HepG2 (cell line): ENCODE results near the gene OPN1SW. TPM values are rescaled to one million over a fixed set of nuclear protein-coding genes. Genes with fewer than 3 reads are reported as not detected.

Experiments used
- ATAC-seq: fragments of 200-7000 bp; cut with Tn5 transposase; 3 replicates; pipeline ENCODE4 v1.9.1; 2020; ENCODE audit warnings: mild to moderate bottlenecking, moderate library complexity
- BruUV-seq: library from RNA; stranded (reverse); fragments of 400-500 nt; replicated peaks from 2 replicates; lab custom pipeline; 2021; lab: Mats Ljungman, UMichigan
- CTCF ChIA-PET: fragments of 300-600 bp; formaldehyde crosslinking; extraction: SDS; loops from one replicate; lab custom pipeline; 2021; ENCODE audit warnings: low total read pairs, inconsistent platforms, low intra/inter-chr PET ratio; lab: Yijun Ruan, JAX
- POLR2A ChIA-PET: fragments of 350-600 bp; sonication (Branson Sonifier 250); formaldehyde crosslinking; loops from one replicate; lab custom pipeline; 2020; ENCODE audit warnings: antibody characterized with exemption, inconsistent platforms; lab: Yijun Ruan, JAX
- DNase-seq: peaks from one replicate; pipeline ENCODE4 v3.0.0-alpha.2; 2015; ENCODE audit warnings: low spot score
- FAIRE-seq: peaks from 3 replicates; lab custom pipeline; 2011; peaks lifted over from hg19 to GRCh38; lab: Jason Lieb, UNC
- H2AFZ ChIP-seq: one replicate; pipeline ENCODE4 v1.6.1; 2011; ENCODE audit warnings: low read length, inconsistent platforms
- H3K27ac ChIP-seq: fragments of 300-600 bp; 3 replicates; pipeline ENCODE4 v1.8.0; 2011; ENCODE audit warnings: mixed run types, mild to moderate bottlenecking, mixed read lengths, low read length, inconsistent platforms; ENCODE audit not compliant: insufficient read depth; ENCODE audit errors: extremely low read length
- H3K27me3 ChIP-seq, 2 experiments: fragments of 200-600 bp in 1 of 2; 2 replicates in 1 of 2; 3 replicates in 1 of 2; pipeline versions ENCODE4 v1.6.0 to v1.8.0; 2011; ENCODE audit warnings: low read length in 2 of 2, mild to moderate bottlenecking in 2 of 2, moderate library complexity in 2 of 2, inconsistent platforms in 1 of 2; ENCODE audit not compliant: insufficient read depth in 2 of 2, control insufficient read depth in 1 of 2
- H3K36me3 ChIP-seq, 2 experiments: fragments of 200-600 bp in 1 of 2; replicated peaks in 1 of 2; 2 replicates in 1 of 2; 3 replicates in 1 of 2; pipeline versions ENCODE4 v1.5.1 to v1.8.0; 2011; ENCODE audit warnings: low read length in 2 of 2, inconsistent platforms in 1 of 2; ENCODE audit not compliant: insufficient read depth in 2 of 2, control insufficient read depth in 1 of 2
- H3K4me1 ChIP-seq: 2 replicates; pipeline ENCODE4 v1.5.1; 2012; ENCODE audit warnings: low read length, inconsistent platforms; ENCODE audit not compliant: insufficient read depth
- H3K4me2 ChIP-seq: 2 replicates; pipeline ENCODE4 v1.6.0; 2011; ENCODE audit warnings: low read depth, low read length, inconsistent platforms
- H3K4me3 ChIP-seq, 3 experiments: fragments of 200-600 bp in 1 of 3; sonication (generic), shearing (Covaris generic) in 1 of 3; replicated peaks in 1 of 3; 2 replicates each; pipeline ENCODE4 v1.5.1; 2011 to 2016; ENCODE audit warnings: low read length in 3 of 3, inconsistent platforms in 2 of 3, low read depth in 2 of 3, mild to moderate bottlenecking in 2 of 3, control low read depth in 1 of 3, mixed read lengths in 1 of 3; ENCODE audit not compliant: insufficient read depth in 1 of 3
- H3K79me2 ChIP-seq: one replicate; pipeline ENCODE4 v1.6.1; 2011; ENCODE audit warnings: low read length, inconsistent platforms; ENCODE audit not compliant: insufficient read depth
- H3K9ac ChIP-seq: 2 replicates; pipeline ENCODE4 v1.6.0; 2011; ENCODE audit warnings: mild to moderate bottlenecking, low read depth, low read length, inconsistent platforms; ENCODE audit not compliant: insufficient read depth
- H3K9me3 ChIP-seq: 2 replicates; pipeline ENCODE4 v1.5.1; 2012; ENCODE audit warnings: mild to moderate bottlenecking, low read length
- H4K20me1 ChIP-seq: 2 replicates; pipeline ENCODE4 v1.6.0; 2011; ENCODE audit warnings: inconsistent platforms, mild to moderate bottlenecking, low read length, moderate library complexity; ENCODE audit not compliant: insufficient read depth
- CHD4 ChIP-seq: fragments of 200-600 bp; sonication (generic); IDR thresholded peaks from 2 replicates; pipeline ENCODE4 v1.7.0; 2017; ENCODE audit warnings: mild to moderate bottlenecking, low read length, borderline replicate concordance
- FOXO1 ChIP-seq: sonication (generic); formaldehyde crosslinking; IDR thresholded peaks from 2 replicates; pipeline ENCODE4 v1.4.0; 2020; ENCODE audit warnings: missing genetic modification reagents
- ZC3H4 ChIP-seq: sonication (generic); formaldehyde crosslinking; IDR thresholded peaks from 2 replicates; pipeline ENCODE4 v1.4.0; 2020; ENCODE audit warnings: missing genetic modification reagents, borderline replicate concordance
- ZFP36L2 ChIP-seq: sonication (generic); formaldehyde crosslinking; IDR thresholded peaks from 2 replicates; pipeline ENCODE4 v1.4.0; 2020; ENCODE audit warnings: missing genetic modification reagents
- ZFP90 ChIP-seq: sonication (generic); formaldehyde crosslinking; IDR thresholded peaks from 2 replicates; pipeline ENCODE4 v1.8.0; 2022; ENCODE audit warnings: missing genetic modification reagents, mild to moderate bottlenecking, inconsistent platforms, borderline replicate concordance
- ZNF230 ChIP-seq: sonication (generic); formaldehyde crosslinking; IDR thresholded peaks from 2 replicates; pipeline ENCODE4 v1.4.0; 2020; ENCODE audit warnings: mild to moderate bottlenecking, missing genetic modification reagents
- ZNF383 ChIP-seq: sonication (generic); formaldehyde crosslinking; IDR thresholded peaks from 2 replicates; pipeline ENCODE4 v1.4.0; 2020; ENCODE audit warnings: missing genetic modification reagents, mild to moderate bottlenecking, borderline replicate concordance
- ZNF543 ChIP-seq: sonication (generic); formaldehyde crosslinking; IDR thresholded peaks from 2 replicates; pipeline ENCODE4 v1.4.0; 2020; ENCODE audit warnings: mild to moderate bottlenecking, missing genetic modification reagents
- WGBS: methylation state at CpG from one replicate; pipeline ENCODE4 v1.1.6; 2017; ENCODE audit warnings: low lambda C conversion rate; 5-methylcytosine and 5-hydroxymethylcytosine counted together
- in situ Hi-C: cut with HindIII; loops from 2 replicates; pipeline ENCODE4 v1.10.0; 2017; ENCODE audit warnings: low pct_unique_long_range_greater_than_20kb; ENCODE audit not compliant: extremely low pct_ligation_motif_present
- intact Hi-C: fragments of 100-400 bp; cut with micrococcal nuclease; formaldehyde crosslinking; loops from one replicate; pipeline ENCODE4 v1.10.0; 2022; ENCODE audit not compliant: unreplicated experiment
- polyA plus RNA-seq, 8 experiments: library from polyadenylated mRNA; depleted of rRNA in 3 of 8; stranded (reverse) in 7 of 8; unstranded in 1 of 8; fragments of >200 nt; fragmentation: Illumina TruSeq in 4 of 8; extraction: Trizol in 4 of 8; gene quantifications; 2 replicates each; pipeline versions ENCODE4 v1.2.1 to v1.2.3, GENCODE V29; 2011 to 2016; ENCODE audit warnings: low read depth in 4 of 8, missing spikeins in 1 of 8, mixed read lengths in 1 of 8; ENCODE audit not compliant: insufficient read depth in 1 of 8
- total RNA-seq, 5 experiments: library from RNA; depleted of rRNA; stranded (reverse); fragments of >200 nt; fragmentation: Illumina TruSeq; extraction: Trizol; gene quantifications; 2 replicates each; pipeline ENCODE4 v1.2.3, GENCODE V29; 2016; ENCODE audit warnings: low read depth in 1 of 5
- TF ChIP-seq, protein P1 (sequence below): sonication (generic); formaldehyde crosslinking; IDR thresholded peaks from 2 replicates; pipeline ENCODE4 v1.4.0; 2020; ENCODE audit warnings: missing genetic modification reagents
- TF ChIP-seq, protein P2 (sequence below): sonication (generic); formaldehyde crosslinking; conservative IDR thresholded peaks from 2 replicates; pipeline ENCODE4 v1.5.0; 2020; ENCODE audit warnings: missing genetic modification reagents
- TF ChIP-seq, protein P3 (sequence below): sonication (generic); formaldehyde crosslinking; IDR thresholded peaks from 2 replicates; pipeline ENCODE4 v1.8.0; 2022; ENCODE audit warnings: missing genetic modification reagents, mild to moderate bottlenecking, moderate library complexity, borderline replicate concordance
- TF ChIP-seq, protein P4 (sequence below): sonication (generic); formaldehyde crosslinking; IDR thresholded peaks from 2 replicates; pipeline ENCODE4 v1.5.1; 2020; ENCODE audit warnings: mild to moderate bottlenecking, missing genetic modification reagents, borderline replicate concordance

OPN1SW gene
- total and polyA plus RNA-seq, 2 of the 13 experiments (the other 11 are each of a cell fraction or from before 2014, with no cell fraction given), result not detected

DNA sequence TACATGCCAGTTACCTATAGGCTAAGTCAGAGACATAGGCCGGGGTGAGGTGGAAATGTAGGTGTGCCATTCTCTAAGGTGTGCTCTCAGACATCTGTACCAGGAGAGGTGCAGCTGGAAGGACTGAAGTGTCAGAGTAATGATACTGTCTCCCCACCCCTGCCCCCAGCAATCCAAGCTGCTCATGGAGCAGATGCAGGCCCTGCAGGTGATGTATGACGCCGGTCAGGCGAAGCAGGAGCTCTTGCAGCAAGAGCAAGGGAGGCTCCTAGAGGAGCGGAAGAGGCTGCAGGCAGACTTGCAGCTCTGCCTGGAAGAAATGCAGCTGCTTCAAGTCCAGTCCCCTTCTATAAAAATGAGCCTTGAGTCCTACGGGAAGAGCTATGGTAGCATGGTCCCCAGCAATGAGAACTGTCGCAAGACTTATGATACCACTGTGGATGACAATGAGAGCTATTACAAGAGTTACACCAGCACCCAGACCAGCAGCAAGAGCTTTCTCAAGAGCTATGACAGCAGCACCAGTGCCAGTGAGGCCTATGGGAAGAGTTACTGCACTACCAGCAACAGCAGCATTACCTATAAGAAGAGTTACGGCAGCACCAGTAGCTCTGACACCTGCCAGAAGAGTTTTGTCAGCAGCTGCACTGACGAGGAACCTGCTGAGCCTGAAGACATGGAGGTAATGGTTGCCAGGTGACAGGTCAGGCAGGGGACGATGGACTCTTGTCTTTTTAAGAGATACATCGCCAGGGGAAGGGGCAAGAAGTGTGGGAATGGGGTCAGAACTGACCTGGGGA is 36.2 kb upstream of the OPN1SW start:
- Histone ChIP-seq H3K79me2 (no peaks in the 10 kb centered on the region), H3K4me1 (no peaks in the 10 kb centered on the region), H3K27me3 (peaks cover 2 to 44% of the 10 kb centered on the region in 2 experiments; a peak in 3 of 5 replicates), H3K36me3 (no peaks in the 10 kb centered on the region), H3K4me2 (no peak overlapping the region), H4K20me1 (no peaks in the 10 kb centered on the region; the same call in 1 of the 2 replicates), H3K9ac (no peak overlapping the region), H3K27ac (no peak overlapping the region), H3K4me3 (no peak overlapping the region), H3K9me3 (no peaks in the 10 kb centered on the region), H2AFZ (no peak overlapping the region)
- no peak for FAIRE-seq
- CTCF ChIA-PET, result no interaction called here
- TF ChIP-seq, protein P1, sequence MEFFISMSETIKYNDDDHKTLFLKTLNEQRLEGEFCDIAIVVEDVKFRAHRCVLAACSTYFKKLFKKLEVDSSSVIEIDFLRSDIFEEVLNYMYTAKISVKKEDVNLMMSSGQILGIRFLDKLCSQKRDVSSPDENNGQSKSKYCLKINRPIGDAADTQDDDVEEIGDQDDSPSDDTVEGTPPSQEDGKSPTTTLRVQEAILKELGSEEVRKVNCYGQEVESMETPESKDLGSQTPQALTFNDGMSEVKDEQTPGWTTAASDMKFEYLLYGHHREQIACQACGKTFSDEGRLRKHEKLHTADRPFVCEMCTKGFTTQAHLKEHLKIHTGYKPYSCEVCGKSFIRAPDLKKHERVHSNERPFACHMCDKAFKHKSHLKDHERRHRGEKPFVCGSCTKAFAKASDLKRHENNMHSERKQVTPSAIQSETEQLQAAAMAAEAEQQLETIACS (CRISPR knock-in tag), result no peak
- TF ChIP-seq ZNF383 (CRISPR knock-in tag) (no peak), ZNF230 (CRISPR knock-in tag) (no peak), ZFP90 (no peak), FOXO1 (CRISPR knock-in tag) (no peak), ZNF543 (no peak), CHD4 (no peak), ZFP36L2 (CRISPR knock-in tag) (no peak), ZC3H4 (CRISPR knock-in tag) (no peak)
- TF ChIP-seq, protein P2, sequence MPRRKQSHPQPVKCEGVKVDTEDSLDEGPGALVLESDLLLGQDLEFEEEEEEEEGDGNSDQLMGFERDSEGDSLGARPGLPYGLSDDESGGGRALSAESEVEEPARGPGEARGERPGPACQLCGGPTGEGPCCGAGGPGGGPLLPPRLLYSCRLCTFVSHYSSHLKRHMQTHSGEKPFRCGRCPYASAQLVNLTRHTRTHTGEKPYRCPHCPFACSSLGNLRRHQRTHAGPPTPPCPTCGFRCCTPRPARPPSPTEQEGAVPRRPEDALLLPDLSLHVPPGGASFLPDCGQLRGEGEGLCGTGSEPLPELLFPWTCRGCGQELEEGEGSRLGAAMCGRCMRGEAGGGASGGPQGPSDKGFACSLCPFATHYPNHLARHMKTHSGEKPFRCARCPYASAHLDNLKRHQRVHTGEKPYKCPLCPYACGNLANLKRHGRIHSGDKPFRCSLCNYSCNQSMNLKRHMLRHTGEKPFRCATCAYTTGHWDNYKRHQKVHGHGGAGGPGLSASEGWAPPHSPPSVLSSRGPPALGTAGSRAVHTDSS (CRISPR knock-in tag), result no peak
- TF ChIP-seq, protein P3, sequence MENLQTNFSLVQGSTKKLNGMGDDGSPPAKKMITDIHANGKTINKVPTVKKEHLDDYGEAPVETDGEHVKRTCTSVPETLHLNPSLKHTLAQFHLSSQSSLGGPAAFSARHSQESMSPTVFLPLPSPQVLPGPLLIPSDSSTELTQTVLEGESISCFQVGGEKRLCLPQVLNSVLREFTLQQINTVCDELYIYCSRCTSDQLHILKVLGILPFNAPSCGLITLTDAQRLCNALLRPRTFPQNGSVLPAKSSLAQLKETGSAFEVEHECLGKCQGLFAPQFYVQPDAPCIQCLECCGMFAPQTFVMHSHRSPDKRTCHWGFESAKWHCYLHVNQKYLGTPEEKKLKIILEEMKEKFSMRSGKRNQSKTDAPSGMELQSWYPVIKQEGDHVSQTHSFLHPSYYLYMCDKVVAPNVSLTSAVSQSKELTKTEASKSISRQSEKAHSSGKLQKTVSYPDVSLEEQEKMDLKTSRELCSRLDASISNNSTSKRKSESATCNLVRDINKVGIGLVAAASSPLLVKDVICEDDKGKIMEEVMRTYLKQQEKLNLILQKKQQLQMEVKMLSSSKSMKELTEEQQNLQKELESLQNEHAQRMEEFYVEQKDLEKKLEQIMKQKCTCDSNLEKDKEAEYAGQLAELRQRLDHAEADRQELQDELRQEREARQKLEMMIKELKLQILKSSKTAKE (CRISPR knock-in tag), result no peak
- TF ChIP-seq, protein P4, sequence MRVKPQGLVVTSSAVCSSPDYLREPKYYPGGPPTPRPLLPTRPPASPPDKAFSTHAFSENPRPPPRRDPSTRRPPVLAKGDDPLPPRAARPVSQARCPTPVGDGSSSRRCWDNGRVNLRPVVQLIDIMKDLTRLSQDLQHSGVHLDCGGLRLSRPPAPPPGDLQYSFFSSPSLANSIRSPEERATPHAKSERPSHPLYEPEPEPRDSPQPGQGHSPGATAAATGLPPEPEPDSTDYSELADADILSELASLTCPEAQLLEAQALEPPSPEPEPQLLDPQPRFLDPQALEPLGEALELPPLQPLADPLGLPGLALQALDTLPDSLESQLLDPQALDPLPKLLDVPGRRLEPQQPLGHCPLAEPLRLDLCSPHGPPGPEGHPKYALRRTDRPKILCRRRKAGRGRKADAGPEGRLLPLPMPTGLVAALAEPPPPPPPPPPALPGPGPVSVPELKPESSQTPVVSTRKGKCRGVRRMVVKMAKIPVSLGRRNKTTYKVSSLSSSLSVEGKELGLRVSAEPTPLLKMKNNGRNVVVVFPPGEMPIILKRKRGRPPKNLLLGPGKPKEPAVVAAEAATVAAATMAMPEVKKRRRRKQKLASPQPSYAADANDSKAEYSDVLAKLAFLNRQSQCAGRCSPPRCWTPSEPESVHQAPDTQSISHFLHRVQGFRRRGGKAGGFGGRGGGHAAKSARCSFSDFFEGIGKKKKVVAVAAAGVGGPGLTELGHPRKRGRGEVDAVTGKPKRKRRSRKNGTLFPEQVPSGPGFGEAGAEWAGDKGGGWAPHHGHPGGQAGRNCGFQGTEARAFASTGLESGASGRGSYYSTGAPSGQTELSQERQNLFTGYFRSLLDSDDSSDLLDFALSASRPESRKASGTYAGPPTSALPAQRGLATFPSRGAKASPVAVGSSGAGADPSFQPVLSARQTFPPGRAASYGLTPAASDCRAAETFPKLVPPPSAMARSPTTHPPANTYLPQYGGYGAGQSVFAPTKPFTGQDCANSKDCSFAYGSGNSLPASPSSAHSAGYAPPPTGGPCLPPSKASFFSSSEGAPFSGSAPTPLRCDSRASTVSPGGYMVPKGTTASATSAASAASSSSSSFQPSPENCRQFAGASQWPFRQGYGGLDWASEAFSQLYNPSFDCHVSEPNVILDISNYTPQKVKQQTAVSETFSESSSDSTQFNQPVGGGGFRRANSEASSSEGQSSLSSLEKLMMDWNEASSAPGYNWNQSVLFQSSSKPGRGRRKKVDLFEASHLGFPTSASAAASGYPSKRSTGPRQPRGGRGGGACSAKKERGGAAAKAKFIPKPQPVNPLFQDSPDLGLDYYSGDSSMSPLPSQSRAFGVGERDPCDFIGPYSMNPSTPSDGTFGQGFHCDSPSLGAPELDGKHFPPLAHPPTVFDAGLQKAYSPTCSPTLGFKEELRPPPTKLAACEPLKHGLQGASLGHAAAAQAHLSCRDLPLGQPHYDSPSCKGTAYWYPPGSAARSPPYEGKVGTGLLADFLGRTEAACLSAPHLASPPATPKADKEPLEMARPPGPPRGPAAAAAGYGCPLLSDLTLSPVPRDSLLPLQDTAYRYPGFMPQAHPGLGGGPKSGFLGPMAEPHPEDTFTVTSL (CRISPR knock-in tag), result no peak
- in situ Hi-C loops, result no loop called here
- no peak for ATAC-seq
- intact Hi-C loops, result no loop called here
- POLR2A ChIA-PET, result no interaction called here
- no peak for DNase-seq
- WGBS, result 28% methylated on average over 9 of the region's 11 CpGs
- no TSS peak for BruUV-seq
